C4-2B (cell line): ENCODE results near the gene ABLIM3.

Experiments
- CTCF ChIP-seq: fragments of 450-650 bp; conservative IDR thresholded peaks from 2 replicates; pipeline ENCODE4 v1.5.1; 2017; ENCODE audit warnings: mild to moderate bottlenecking
- ZFX ChIP-seq: fragments of 450-650 bp; IDR thresholded peaks from 2 replicates; pipeline ENCODE4 v1.6.1; 2017

GRCh38 chr5:149280802-149281201 lies 139.5 kb downstream of the ABLIM3 start:
- TF ChIP-seq CTCF (no peak), ZFX (no peak)
